SHP77 (cell line): ENCODE measurements around the gene DCK.
"Not testable (repeated sequence)": the region's sequence is repeated elsewhere in the genome, so short reads cannot be mapped to it uniquely, and the experiment has no call there.

Source experiments
- DNase-seq, 2 experiments: peaks; one replicate each; lab custom pipeline; 2025; lab: John Stamatoyannopoulos, UW

Gene DCK

GRCh38 chr4:71001363-71001762 lies 7.9 kb downstream of the DCK start:
- not testable (repeated sequence) for DNase-seq

GRCh38 chr4:71004281-71004851 lies 10.9 kb downstream of the DCK start:
- no peak for DNase-seq

GRCh38 chr4:71005025-71005424 lies 11.6 kb downstream of the DCK start:
- DNase-seq: not testable (repeated sequence)

GRCh38 chr4:71006203-71006907 lies 12.9 kb downstream of the DCK start:
- DNase-seq: no peak

- DNase-seq: no peak
Observed at GRCh38 chr4:71008196-71008595, 14.7 kb downstream of the DCK start.

GRCh38 chr4:71009086-71009485 lies 15.6 kb downstream of the DCK start:
- no peak for DNase-seq

GRCh38 chr4:71009890-71010588 lies 16.6 kb downstream of the DCK start:
- no peak for DNase-seq

GRCh38 chr4:71011451-71011850 lies 18.0 kb downstream of the DCK start:
- no peak for DNase-seq

GRCh38 chr4:71017391-71017790 lies 23.9 kb downstream of the DCK start:
- DNase-seq: not testable (repeated sequence)

GRCh38 chr4:71020611-71021010 lies 27.2 kb downstream of the DCK start:
- no peak for DNase-seq

GRCh38 chr4:71025654-71026053 lies 32.2 kb downstream of the DCK start:
- DNase-seq: no peak

- DNase-seq: peak; percentile 21 to 22
Observed at GRCh38 chr4:71026086-71026485, 32.6 kb downstream of the DCK start.

- no peak for DNase-seq
Observed at GRCh38 chr4:71027611-71028010, 34.2 kb downstream of the DCK start.

GRCh38 chr4:71029504-71029903 lies 36.1 kb downstream of the DCK start:
- DNase-seq: no peak

GRCh38 chr4:71032106-71032505 lies 38.7 kb downstream of the DCK start:
- not testable (repeated sequence) for DNase-seq

- no peak for DNase-seq
Observed at GRCh38 chr4:71045256-71045655, 51.8 kb downstream of the DCK start.

GRCh38 chr4:71049395-71049794 lies 55.9 kb downstream of the DCK start:
- no peak for DNase-seq

- DNase-seq: no peak
Observed at GRCh38 chr4:71050809-71051208, 57.4 kb downstream of the DCK start.

GRCh38 chr4:71052034-71052433 lies 58.6 kb downstream of the DCK start:
- DNase-seq: no peak

GRCh38 chr4:71052716-71053115 lies 59.3 kb downstream of the DCK start:
- no peak for DNase-seq

GRCh38 chr4:71053613-71054012 lies 60.2 kb downstream of the DCK start:
- DNase-seq: not testable (repeated sequence)

GRCh38 chr4:71059573-71059972 lies 66.1 kb downstream of the DCK start:
- DNase-seq: peak; percentile 58 to 63

- no peak for DNase-seq
Observed at GRCh38 chr4:71062436-71062835, 69.0 kb downstream of the DCK start.
